Stomach (tissue), 9 donors: ENCODE measurements around the gene TRIOBP. TPM values are rescaled to one million over a fixed set of nuclear protein-coding genes. Genes with fewer than 3 reads are reported as not detected.

ENCODE experiments used
- DNase-seq, 2 donors: peaks; one replicate each; pipeline versions ENCODE4 v3.0.0 to v3.0.0-alpha.2; 2013 to 2019
- H3K27ac ChIP-seq, 5 donors: fragments of 200-600 bp in 4 of 5; sonication (generic) in 4 of 5; one replicate each; pipeline ENCODE4 v1.5.1; 2013 to 2019; ENCODE audit warnings: mild to moderate bottlenecking in 1 of 5, moderate library complexity in 1 of 5
- H3K27me3 ChIP-seq, 3 donors: fragments of 200-600 bp; sonication (generic); one replicate each; pipeline ENCODE4 v1.5.1; 2017 to 2019; ENCODE audit warnings: mixed run types in 1 of 3
- H3K36me3 ChIP-seq, 4 donors: fragments of 200-600 bp; sonication (generic); 1 replicate in 3 of 4; 2 replicates in 1 of 4; pipeline ENCODE4 v1.5.1; 2016 to 2019
- H3K4me1 ChIP-seq, 4 donors: fragments of 200-600 bp; sonication (generic); one replicate each; pipeline ENCODE4 v1.5.1; 2016 to 2019
- H3K4me3 ChIP-seq, 4 donors: fragments of 200-600 bp; sonication (generic) in 3 of 4; one replicate each; pipeline ENCODE4 v1.5.1; 2016 to 2019; ENCODE audit warnings: mild to moderate bottlenecking in 1 of 4
- H3K9me3 ChIP-seq, 4 donors: fragments of 200-600 bp; sonication (generic); one replicate each; pipeline ENCODE4 v1.5.1; 2016 to 2019
- EP300 ChIP-seq: sonication (generic); formaldehyde crosslinking; IDR thresholded peaks from one replicate; pipeline ENCODE4 v1.6.1; 2017; ENCODE audit warnings: antibody characterized with exemption
- POLR2A ChIP-seq, 4 donors: fragments of 450-650 bp; IDR thresholded peaks; one replicate each; pipeline ENCODE4 v1.6.1; 2016; ENCODE audit warnings: antibody characterized with exemption in 4 of 4, control low read depth in 2 of 4, mild to moderate bottlenecking in 1 of 4, moderate library complexity in 1 of 4
- POLR2AphosphoS5 ChIP-seq, 3 donors: sonication (generic); formaldehyde crosslinking; IDR thresholded peaks; one replicate each; pipeline ENCODE4 v1.6.1; 2016; ENCODE audit warnings: antibody characterized with exemption in 3 of 3
- WGBS, 5 donors: extraction: QIAGEN DNeasy Blood & Tissue Kit in 3 of 5; methylation state at CpG; one replicate each; pipeline versions ENCODE4 v1.1.5 to v1.1.7; 2013 to 2018; 5-methylcytosine and 5-hydroxymethylcytosine counted together
- intact Hi-C: fragments of 100-400 bp; cut with DNase I; formaldehyde crosslinking; loops from one replicate; pipeline ENCODE4 v1.15.1; 2023; ENCODE audit warnings: low total_unique reads
- polyA plus RNA-seq, 3 donors: library from polyadenylated mRNA; stranded (reverse); fragments of 200-250 nt; gene quantifications; one replicate each; pipeline ENCODE4 v1.2.3, GENCODE V29; 2013
- small RNA-seq, 4 donors: library from RNA; depleted of rRNA; stranded (forward); fragments of <200 nt; gene quantifications; one replicate each; pipeline ENCODE3, GENCODE V24; 2016
- total RNA-seq, 5 donors: library from RNA; depleted of rRNA; stranded (reverse); fragments of >200 nt; gene quantifications; one replicate each; pipeline versions ENCODE4 v1.1.0 to v1.2.3, GENCODE V29; 2014 to 2016
- TF ChIP-seq, protein P1 (sequence below), 7 experiments: fragments of 450-650 bp in 4 of 7; fragments of 200-600 bp in 3 of 7; sonication (generic) in 3 of 7; IDR thresholded peaks; one replicate each; pipeline ENCODE4 v1.5.1; 2016 to 2019; ENCODE audit warnings: antibody characterized with exemption in 7 of 7, control low read depth in 2 of 7, mild to moderate bottlenecking in 1 of 7
- donor health status: healthy with polysubstance abuse.
- donor health status: Bipolar disorder and iron deficiency.
- donor health status: healthy.

Gene TRIOBP
- total and polyA plus RNA-seq, 8 donors = 30.6 to 355 (median 86.1) TPM

GRCh38 chr22:37822079-37822833, 125.4 kb downstream of the TRIOBP start:
- intact Hi-C loops = no loop called here
- H3K4me3 ChIP-seq = no peak overlapping the region
- no peak for TF ChIP-seq POLR2AphosphoS5 (IDR thresholded peaks at IDR 0.05)
- TF ChIP-seq EP300 = no peak
- no peak for TF ChIP-seq POLR2A (IDR thresholded peaks at IDR 0.05)
- TF ChIP-seq, protein P1, sequence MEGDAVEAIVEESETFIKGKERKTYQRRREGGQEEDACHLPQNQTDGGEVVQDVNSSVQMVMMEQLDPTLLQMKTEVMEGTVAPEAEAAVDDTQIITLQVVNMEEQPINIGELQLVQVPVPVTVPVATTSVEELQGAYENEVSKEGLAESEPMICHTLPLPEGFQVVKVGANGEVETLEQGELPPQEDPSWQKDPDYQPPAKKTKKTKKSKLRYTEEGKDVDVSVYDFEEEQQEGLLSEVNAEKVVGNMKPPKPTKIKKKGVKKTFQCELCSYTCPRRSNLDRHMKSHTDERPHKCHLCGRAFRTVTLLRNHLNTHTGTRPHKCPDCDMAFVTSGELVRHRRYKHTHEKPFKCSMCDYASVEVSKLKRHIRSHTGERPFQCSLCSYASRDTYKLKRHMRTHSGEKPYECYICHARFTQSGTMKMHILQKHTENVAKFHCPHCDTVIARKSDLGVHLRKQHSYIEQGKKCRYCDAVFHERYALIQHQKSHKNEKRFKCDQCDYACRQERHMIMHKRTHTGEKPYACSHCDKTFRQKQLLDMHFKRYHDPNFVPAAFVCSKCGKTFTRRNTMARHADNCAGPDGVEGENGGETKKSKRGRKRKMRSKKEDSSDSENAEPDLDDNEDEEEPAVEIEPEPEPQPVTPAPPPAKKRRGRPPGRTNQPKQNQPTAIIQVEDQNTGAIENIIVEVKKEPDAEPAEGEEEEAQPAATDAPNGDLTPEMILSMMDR (IDR thresholded peaks at IDR 0.05) = no peak
- H3K27me3 ChIP-seq = peaks cover 6 to 80% (median 51%) of the 10 kb centered on the region in 3 donors
- no peaks in the 10 kb centered on the region for H3K36me3 ChIP-seq
- 39 to 55% (median 46%) methylated on average over 6 to 8 of the region's 8 CpGs for WGBS, 5 donors
- no peak for DNase-seq
- no peaks in the 10 kb centered on the region for H3K9me3 ChIP-seq
- H3K4me1 ChIP-seq = peaks cover 21 to 44% (median 36%) of the 10 kb centered on the region in 4 donors
- H3K27ac ChIP-seq = no peak overlapping the region

- Histone ChIP-seq H3K9me3 (no peaks in the 10 kb centered on the region), H3K36me3 (peaks cover 0 to 2% (median under 1%) of the 10 kb centered on the region in 4 donors), H3K4me1 (peaks cover 14 to 34% (median 26%) of the 10 kb centered on the region in 4 donors), H3K27ac (no peak within 1 kb of the TSS), H3K4me3 (no peak within 1 kb of the TSS), H3K27me3 (peaks cover 6 to 73% (median 48%) of the 10 kb centered on the region in 3 donors)
- WGBS, 5 donors = 58 to 72% (median 60%) methylated on average over 11 to 21 of the region's 21 CpGs
- DNase-seq = no peak
- TF ChIP-seq, protein P1 (IDR thresholded peaks at IDR 0.05) = no peak
- TF ChIP-seq EP300 = no peak
- no peak for TF ChIP-seq POLR2A (IDR thresholded peaks at IDR 0.05)
- no peak for TF ChIP-seq POLR2AphosphoS5 (IDR thresholded peaks at IDR 0.05)
- intact Hi-C loops = no loop called here
Observed at GRCh38 chr22:37823134-37823985, 126.5 kb downstream of the TRIOBP start, which contains the start of gene GALR3. GALR3 (plus strand) TSS chr22:37823382; CDS start chr22:37823407, 25 bp downstream.

GRCh38 chr22:37824674-37825641, 128.1 kb downstream of the TRIOBP start:
- TF ChIP-seq, protein P1 (IDR thresholded peaks at IDR 0.05) = no peak
- no peak for TF ChIP-seq EP300
- no peak for TF ChIP-seq POLR2AphosphoS5 (IDR thresholded peaks at IDR 0.05)
- TF ChIP-seq POLR2A (IDR thresholded peaks at IDR 0.05) = no peak
- H3K27me3 ChIP-seq = peaks cover 6 to 57% (median 41%) of the 10 kb centered on the region in 3 donors
- H3K27ac ChIP-seq = no peak overlapping the region
- H3K36me3 ChIP-seq = peaks cover under 1 to 18% (median 14%) of the 10 kb centered on the region in 4 donors
- no peaks in the 10 kb centered on the region for H3K9me3 ChIP-seq
- intact Hi-C loops = no loop called here
- peak in 1 of 2 donors; percentile 70 for DNase-seq
- H3K4me3 ChIP-seq = peak overlapping the region; percentile 32 to 46 (median 36)
- H3K4me1 ChIP-seq = peaks cover 6 to 22% (median 16%) of the 10 kb centered on the region in 4 donors
- WGBS, 5 donors = 5 to 47% (median 9%) methylated on average over 16 to 135 of the region's 135 CpGs

Small RNA genes lying within 50 kb of the gene (small RNA-seq; reads per million reads assigned to genes)
- gene RN7SL385P = 0 reads per million in 4 donors

Other genes starting within 250 kb of the TRIOBP start
- gene MFNG, start 210.7 kb upstream of the TRIOBP start, total RNA-seq = 10 to 100 TPM in 3 of 5 donors, 1 to 10 TPM in 2; 1.7 to 86.4 (median 11.2) TPM
- 10 to 100 TPM in 1 of 3 donors, 1 to 10 TPM in 2; 3.8 to 10.2 (median 6.7) TPM for gene MFNG, start 210.7 kb upstream of the TRIOBP start, polyA plus RNA-seq
- gene CARD10, start 177.6 kb upstream of the TRIOBP start, total RNA-seq = 100 to 1,000 TPM in 1 of 5 donors, 10 to 100 TPM in 2, 1 to 10 TPM in 2; 5.5 to 120 (median 28.4) TPM
- gene CARD10, start 177.6 kb upstream of the TRIOBP start, polyA plus RNA-seq = 10 to 100 TPM; 11.3 to 17.8 (median 13.6) TPM
- gene CDC42EP1, start 136.6 kb upstream of the TRIOBP start, total RNA-seq = 100 to 1,000 TPM in 2 of 5 donors, 10 to 100 TPM in 3; 28.6 to 195 (median 66.3) TPM
- 100 to 1,000 TPM in 1 of 3 donors, 10 to 100 TPM in 2; 70.2 to 112 (median 90.1) TPM for gene CDC42EP1, start 136.6 kb upstream of the TRIOBP start, polyA plus RNA-seq
- 1 to 10 TPM in 1 of 5 donors, not detected in 4; 4.2 TPM for gene LGALS2, start 117.0 kb upstream of the TRIOBP start, total RNA-seq
- 1 to 10 TPM; 4.1 to 7.1 (median 5.0) TPM for gene LGALS2, start 117.0 kb upstream of the TRIOBP start, polyA plus RNA-seq
- gene GGA1, start 88.2 kb upstream of the TRIOBP start, total RNA-seq = 10 to 100 TPM; 39.5 to 87.9 (median 55.6) TPM
- 10 to 100 TPM; 30.3 to 43.6 (median 34.1) TPM for gene GGA1, start 88.2 kb upstream of the TRIOBP start, polyA plus RNA-seq
- 100 to 1,000 TPM in 1 of 5 donors, 10 to 100 TPM in 1, 1 to 10 TPM in 2, not detected in 1; 1.6 to 135 (median 7.3) TPM for gene SH3BP1, start 57.4 kb upstream of the TRIOBP start, total RNA-seq
- gene SH3BP1, start 57.4 kb upstream of the TRIOBP start, polyA plus RNA-seq = 10 to 100 TPM in 1 of 3 donors, 1 to 10 TPM in 2; 8.7 to 12.8 (median 9.5) TPM
- gene PDXP, start 38.3 kb upstream of the TRIOBP start, total RNA-seq = 10 to 100 TPM in 1 of 5 donors, 1 to 10 TPM in 4; 2.9 to 72.1 (median 5.4) TPM
- gene PDXP, start 38.3 kb upstream of the TRIOBP start, polyA plus RNA-seq = 10 to 100 TPM in 1 of 3 donors, 1 to 10 TPM in 2; 6.4 to 11.8 (median 8.1) TPM
- 100 to 1,000 TPM; 235 to 490 (median 312) TPM for gene LGALS1, start 21.4 kb upstream of the TRIOBP start, total RNA-seq
- 1,000 to 10,000 TPM in 1 of 3 donors, 100 to 1,000 TPM in 2; 596 to 1,435 (median 703) TPM for gene LGALS1, start 21.4 kb upstream of the TRIOBP start, polyA plus RNA-seq
- 10 to 100 TPM in 4 of 5 donors, 1 to 10 TPM in 1; 9.3 to 64.6 (median 41.5) TPM for gene NOL12, start 10.7 kb upstream of the TRIOBP start, total RNA-seq
- 10 to 100 TPM; 26.6 to 35.4 (median 35.2) TPM for gene NOL12, start 10.7 kb upstream of the TRIOBP start, polyA plus RNA-seq
- 100 to 1,000 TPM in 2 of 5 donors, 10 to 100 TPM in 1, under 1 TPM in 1, not detected in 1; 0.45 to 158 (median 60.4) TPM for gene GCAT, start 110.9 kb downstream of the TRIOBP start, total RNA-seq
- 10 to 100 TPM; 18.2 to 27.2 (median 23.4) TPM for gene GCAT, start 110.9 kb downstream of the TRIOBP start, polyA plus RNA-seq
- not detected for gene GALR3, start 126.3 kb downstream of the TRIOBP start, total RNA-seq
- not detected for gene GALR3, start 126.3 kb downstream of the TRIOBP start, polyA plus RNA-seq
- gene ANKRD54, start 147.3 kb downstream of the TRIOBP start, total RNA-seq = 100 to 1,000 TPM in 1 of 5 donors, 10 to 100 TPM in 3, 1 to 10 TPM in 1; 6.8 to 210 (median 18.3) TPM
- gene ANKRD54, start 147.3 kb downstream of the TRIOBP start, polyA plus RNA-seq = 10 to 100 TPM; 12.5 to 19.0 (median 14.8) TPM
- 100 to 1,000 TPM; 271 to 452 (median 385) TPM for gene EIF3L, start 152.4 kb downstream of the TRIOBP start, total RNA-seq
- 100 to 1,000 TPM; 254 to 657 (median 378) TPM for gene EIF3L, start 152.4 kb downstream of the TRIOBP start, polyA plus RNA-seq
- gene MICALL1, start 209.2 kb downstream of the TRIOBP start, total RNA-seq = 100 to 1,000 TPM in 3 of 5 donors, 10 to 100 TPM in 2; 31.4 to 155 (median 112) TPM
- gene MICALL1, start 209.2 kb downstream of the TRIOBP start, polyA plus RNA-seq = 10 to 100 TPM; 17.7 to 55.1 (median 35.6) TPM